Psoas muscle (tissue), 8 donors: ENCODE results near the gene OBP2B. TPM values are rescaled to one million over a fixed set of nuclear protein-coding genes. Genes with fewer than 3 reads are reported as not detected.
"Not testable (repeated sequence)": the region's sequence is repeated elsewhere in the genome, so short reads cannot be mapped to it uniquely, and the experiment has no call there.

ENCODE experiments used
- ATAC-seq, 4 donors: fragments of 200-7000 bp; cut with Tn5 transposase; one replicate each; pipeline ENCODE4 v1.9.1; 2020; ENCODE audit warnings: moderate library complexity in 3 of 4, mild to moderate bottlenecking in 2 of 4
- DNase-seq, 2 donors: peaks; one replicate each; pipeline ENCODE4 v3.0.0-alpha.2; 2020
- H3K27ac ChIP-seq: fragments of 200-600 bp; one replicate; pipeline ENCODE4 v1.8.0; 2022
- H3K27me3 ChIP-seq, 3 donors: fragments of 200-600 bp in 1 of 3; one replicate each; pipeline versions ENCODE4 v1.6.1 to v1.8.0; 2013 to 2022; ENCODE audit warnings: low read length in 2 of 3, mild to moderate bottlenecking in 2 of 3, moderate library complexity in 1 of 3; ENCODE audit not compliant: insufficient read depth in 3 of 3
- H3K36me3 ChIP-seq, 2 donors: fragments of 200-600 bp in 1 of 2; one replicate each; pipeline versions ENCODE4 v1.6.1 to v1.8.0; 2013 to 2022; ENCODE audit warnings: low read depth in 1 of 2, mild to moderate bottlenecking in 1 of 2, moderate library complexity in 1 of 2; ENCODE audit not compliant: insufficient read depth in 1 of 2
- H3K4me1 ChIP-seq: fragments of 200-600 bp; one replicate; pipeline ENCODE4 v1.8.0; 2022
- H3K4me3 ChIP-seq: fragments of 200-600 bp; one replicate; pipeline ENCODE4 v1.8.0; 2022; ENCODE audit warnings: mild to moderate bottlenecking
- H3K9me3 ChIP-seq: fragments of 200-600 bp; one replicate; pipeline ENCODE4 v1.8.0; 2022
- WGBS, 3 donors: extraction: QIAGEN DNeasy Blood & Tissue Kit; methylation state at CpG; one replicate each; pipeline versions ENCODE4 v1.1.6 to v1.1.7; 2013; 5-methylcytosine and 5-hydroxymethylcytosine counted together
- intact Hi-C, 2 donors: fragments of 100-400 bp; cut with DNase I; formaldehyde crosslinking; loops; one replicate each; pipeline versions ENCODE4 v1.11.0 to v1.14.2; 2022
- polyA plus RNA-seq, 3 donors: library from polyadenylated mRNA; stranded (reverse); fragments of 200-250 nt; gene quantifications; one replicate each; pipeline ENCODE4 v1.2.3, GENCODE V29; 2013
- total RNA-seq, 4 donors: library from RNA; stranded (reverse); fragmentation: NEBNext Ultra II Directional in 2 of 4; extraction: Animal tissue kit (Norgen Biotek cat#: 25700) in 2 of 4; gene quantifications; one replicate each; pipeline versions ENCODE4 v1.2.1 to v1.2.4, GENCODE V29; 2021 to 2023
- TF ChIP-seq, protein P1 (sequence below): fragments of 200-600 bp; IDR thresholded peaks from one replicate; pipeline ENCODE4 v1.8.0; 2022; ENCODE audit warnings: antibody characterized with exemption
- donor health status: healthy with polysubstance abuse.
- donor health status: DM: no; HTN: no; CAD: no; lungs with moderate emphysema.
- donor health status: Bipolar disorder and iron deficiency.
- donor health status: healthy.
- donor health status: DM: yes; HTN: yes; CAD: no.
- donor health status: DM: no; HTN: no; CAD: no.
- donor health status: DM: no; HTN: no; CAD: no.
- donor health status: DM: yes; HTN: yes; CAD: no.

The OBP2B gene
- total and polyA plus RNA-seq, 7 donors: not detected

DNA sequence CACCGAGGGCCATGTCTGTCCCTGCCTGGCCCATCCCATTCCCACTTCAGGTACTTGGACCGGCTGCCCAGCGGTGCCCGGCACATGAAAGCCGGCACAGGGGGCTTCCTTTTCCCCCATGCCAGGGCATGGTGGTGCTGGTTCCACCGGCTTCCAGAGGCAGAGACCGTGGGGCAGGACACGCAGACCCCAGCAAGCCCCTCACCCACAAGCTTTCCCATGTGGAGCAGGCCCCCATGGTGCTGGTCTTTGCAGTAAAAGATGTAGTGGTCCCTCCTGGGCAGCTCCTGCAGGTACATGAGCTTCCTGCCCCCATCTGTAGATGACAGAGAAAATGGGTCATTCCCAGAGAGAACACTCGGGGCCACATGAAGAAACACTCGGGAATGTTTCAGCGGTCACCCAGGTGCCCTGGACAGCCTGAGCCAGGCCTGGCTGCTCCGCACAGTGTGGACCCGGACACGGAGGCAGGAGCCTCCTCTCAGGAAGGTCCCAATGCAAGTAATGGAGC is 2.0 kb downstream of the OBP2B start:
- Histone ChIP-seq H3K4me1 (no peaks in the 10 kb centered on the region), H3K9me3 (no peaks in the 10 kb centered on the region), H3K36me3 (no peaks in the 10 kb centered on the region), H3K4me3 (no peak overlapping the region), H3K27ac (no peak overlapping the region), H3K27me3 (peaks cover 0 to 27% (median 10%) of the 10 kb centered on the region in 3 donors)
- DNase-seq (peak in 1 of 2 donors; percentile 29), ATAC-seq (no peak)
- 81 to 85% (median 82%) methylated on average over 14 of the region's 14 CpGs for WGBS, 3 donors
- intact Hi-C loops: no loop called here
- TF ChIP-seq, protein P1, sequence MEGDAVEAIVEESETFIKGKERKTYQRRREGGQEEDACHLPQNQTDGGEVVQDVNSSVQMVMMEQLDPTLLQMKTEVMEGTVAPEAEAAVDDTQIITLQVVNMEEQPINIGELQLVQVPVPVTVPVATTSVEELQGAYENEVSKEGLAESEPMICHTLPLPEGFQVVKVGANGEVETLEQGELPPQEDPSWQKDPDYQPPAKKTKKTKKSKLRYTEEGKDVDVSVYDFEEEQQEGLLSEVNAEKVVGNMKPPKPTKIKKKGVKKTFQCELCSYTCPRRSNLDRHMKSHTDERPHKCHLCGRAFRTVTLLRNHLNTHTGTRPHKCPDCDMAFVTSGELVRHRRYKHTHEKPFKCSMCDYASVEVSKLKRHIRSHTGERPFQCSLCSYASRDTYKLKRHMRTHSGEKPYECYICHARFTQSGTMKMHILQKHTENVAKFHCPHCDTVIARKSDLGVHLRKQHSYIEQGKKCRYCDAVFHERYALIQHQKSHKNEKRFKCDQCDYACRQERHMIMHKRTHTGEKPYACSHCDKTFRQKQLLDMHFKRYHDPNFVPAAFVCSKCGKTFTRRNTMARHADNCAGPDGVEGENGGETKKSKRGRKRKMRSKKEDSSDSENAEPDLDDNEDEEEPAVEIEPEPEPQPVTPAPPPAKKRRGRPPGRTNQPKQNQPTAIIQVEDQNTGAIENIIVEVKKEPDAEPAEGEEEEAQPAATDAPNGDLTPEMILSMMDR: no peak

- TF ChIP-seq, protein P1: no peak
- intact Hi-C loops: no loop called here
- Histone ChIP-seq H3K27ac (no peak overlapping the region), H3K9me3 (no peaks in the 10 kb centered on the region), H3K27me3 (peaks cover 0 to 27% (median 10%) of the 10 kb centered on the region in 3 donors), H3K4me3 (no peak overlapping the region), H3K36me3 (no peaks in the 10 kb centered on the region), H3K4me1 (no peaks in the 10 kb centered on the region)
- WGBS, 3 donors: 75 to 80% (median 79%) methylated on average over 30 to 35 of the region's 35 CpGs
- DNase-seq: peak in 1 of 2 donors; percentile 48
- ATAC-seq: no peak
Measured at GRCh38 chr9:133205996-133206931, 2.8 kb downstream of the OBP2B start.

DNA sequence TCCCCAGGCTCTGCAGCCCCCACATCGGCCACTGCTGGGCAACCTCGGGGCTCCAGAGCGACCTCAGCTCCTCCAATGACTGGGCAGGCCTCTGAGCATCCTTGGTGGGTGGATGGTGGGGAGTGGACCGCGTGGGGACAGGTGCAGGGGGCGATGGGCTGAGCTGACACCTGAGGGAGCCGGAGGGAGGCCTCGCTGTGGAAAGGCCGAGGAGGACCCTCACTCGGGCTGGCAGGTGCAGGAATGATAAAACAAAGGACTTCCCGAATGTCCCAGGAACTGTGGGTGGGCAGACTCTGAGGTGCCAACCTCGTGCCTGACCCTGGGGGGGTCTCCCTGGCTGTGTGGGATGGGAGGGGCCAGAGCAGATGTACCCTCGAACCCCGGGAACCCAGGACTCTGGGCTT is 3.6 kb downstream of the OBP2B start:
- ATAC-seq, H3K27ac ChIP-seq, H3K36me3 ChIP-seq, H3K9me3 ChIP-seq, intact Hi-C loops, H3K4me1 ChIP-seq, H3K4me3 ChIP-seq: not testable (repeated sequence)
- WGBS, 3 donors: 66 to 71% (median 68%) methylated on average over 12 to 14 of the region's 14 CpGs
- peaks cover 0 to 29% (median 6%) of the 10 kb centered on the region in 3 donors for H3K27me3 ChIP-seq
- peak in 1 of 2 donors; percentile 30 for DNase-seq

DNA sequence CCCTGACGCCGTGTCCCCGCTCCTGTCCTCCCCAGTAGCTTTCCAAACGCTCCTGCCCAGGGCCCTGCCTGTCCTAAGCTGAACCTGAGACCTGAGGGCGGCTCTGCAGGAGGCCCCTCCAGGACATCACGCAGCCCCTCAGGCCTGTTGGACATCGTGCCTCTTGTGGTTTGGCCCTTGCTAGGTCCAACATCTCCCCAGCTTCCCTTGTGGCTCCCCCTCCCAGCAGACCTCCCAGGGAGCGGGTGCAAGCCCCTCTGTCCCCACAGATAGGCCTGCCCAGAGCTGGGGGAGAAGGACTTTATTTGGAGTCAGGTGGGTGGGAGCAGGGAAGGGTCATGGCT is 4.1 kb downstream of the OBP2B start:
- intact Hi-C loops: no loop called here
- TF ChIP-seq, protein P1: no peak
- WGBS, 3 donors: 71 to 75% (median 74%) methylated on average over 8 of the region's 8 CpGs
- H3K27me3 ChIP-seq: peaks cover 0 to 31% (median 4%) of the 10 kb centered on the region in 3 donors
- no peaks in the 10 kb centered on the region for H3K4me1 ChIP-seq
- H3K9me3 ChIP-seq: no peaks in the 10 kb centered on the region
- DNase-seq (no peak), ATAC-seq (no peak)
- H3K36me3 ChIP-seq: no peaks in the 10 kb centered on the region
- H3K4me3 ChIP-seq: no peak overlapping the region
- no peak overlapping the region for H3K27ac ChIP-seq

DNA sequence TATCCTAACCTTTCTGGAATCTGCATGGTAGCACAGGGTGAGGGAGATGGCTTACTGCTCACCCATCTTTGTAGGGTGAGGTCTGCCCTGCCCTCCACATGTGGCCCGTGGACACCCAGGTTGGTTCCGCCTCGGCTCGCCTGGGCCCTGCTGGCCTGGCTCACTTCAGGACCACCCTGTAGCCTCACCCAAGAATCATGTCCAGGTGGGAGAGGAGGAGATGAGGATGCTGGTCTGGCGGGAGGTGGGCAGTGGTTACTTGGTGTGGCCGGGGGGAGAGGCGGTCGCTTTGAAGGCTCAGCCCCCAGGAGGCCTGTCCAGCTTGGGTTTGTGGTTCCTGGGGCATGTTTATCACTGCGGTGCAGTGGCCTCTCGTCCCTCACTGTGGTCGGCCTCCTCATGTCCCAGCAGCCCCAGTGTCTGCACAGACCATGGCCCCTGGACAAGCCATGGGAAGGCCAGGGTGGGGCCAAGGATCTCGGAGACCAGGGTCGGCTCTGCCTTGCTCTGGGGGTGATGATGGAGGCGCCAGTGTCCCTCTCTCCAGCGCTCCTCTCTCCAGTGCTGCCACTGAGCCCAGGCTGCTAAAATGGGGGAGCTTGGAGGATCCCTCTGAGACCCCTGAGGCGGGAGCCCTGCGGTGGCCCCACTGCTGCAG is 4.6 kb downstream of the OBP2B start:
- no peak overlapping the region for H3K4me3 ChIP-seq
- 74 to 82% (median 81%) methylated on average over 16 to 17 of the region's 17 CpGs for WGBS, 3 donors
- DNase-seq (peak in 1 of 2 donors; percentile 31), ATAC-seq (no peak)
- intact Hi-C loops: no loop called here
- H3K9me3 ChIP-seq: no peaks in the 10 kb centered on the region
- TF ChIP-seq, protein P1: no peak
- no peaks in the 10 kb centered on the region for H3K36me3 ChIP-seq
- peaks cover 0 to 36% (median 6%) of the 10 kb centered on the region in 3 donors for H3K27me3 ChIP-seq
- no peaks in the 10 kb centered on the region for H3K4me1 ChIP-seq
- H3K27ac ChIP-seq: no peak overlapping the region
